ENCODE results near the gene SHMT2.

SHMT2 gene

DNA sequence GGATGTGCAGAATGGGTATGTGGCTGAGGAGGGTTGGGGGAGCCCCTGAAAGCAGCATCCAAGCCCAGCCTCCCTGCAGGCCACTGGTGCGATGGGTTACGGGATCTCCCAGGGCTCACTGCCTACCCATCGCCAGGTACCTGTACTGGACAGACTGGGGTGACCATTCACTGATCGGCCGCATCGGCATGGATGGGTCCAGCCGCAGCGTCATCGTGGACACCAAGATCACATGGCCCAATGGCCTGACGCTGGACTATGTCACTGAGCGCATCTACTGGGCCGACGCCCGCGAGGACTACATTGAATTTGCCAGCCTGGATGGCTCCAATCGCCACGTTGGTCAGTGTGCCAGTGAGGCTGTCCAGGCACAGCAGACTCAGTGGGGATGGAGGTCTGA, 31.2 kb upstream of the SHMT2 start:
- no peak for DNase-seq (ENCODE audit: low spot score)

DNA sequence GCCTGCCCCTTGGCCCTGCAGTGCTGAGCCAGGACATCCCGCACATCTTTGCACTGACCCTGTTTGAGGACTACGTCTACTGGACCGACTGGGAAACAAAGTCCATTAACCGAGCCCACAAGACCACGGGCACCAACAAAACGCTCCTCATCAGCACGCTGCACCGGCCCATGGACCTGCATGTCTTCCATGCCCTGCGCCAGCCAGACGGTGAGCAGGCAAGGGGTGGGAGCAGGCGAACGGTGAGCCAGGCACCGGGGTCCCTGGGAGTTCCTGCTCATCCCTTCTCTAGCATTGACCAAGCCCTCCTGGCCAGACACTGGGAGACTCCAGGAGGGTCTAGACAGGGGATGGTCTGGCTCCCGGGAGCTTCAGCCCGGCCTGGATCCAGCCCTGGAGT, 30.3 kb upstream of the SHMT2 start:
- no peak for DNase-seq (ENCODE audit: low spot score)

DNA sequence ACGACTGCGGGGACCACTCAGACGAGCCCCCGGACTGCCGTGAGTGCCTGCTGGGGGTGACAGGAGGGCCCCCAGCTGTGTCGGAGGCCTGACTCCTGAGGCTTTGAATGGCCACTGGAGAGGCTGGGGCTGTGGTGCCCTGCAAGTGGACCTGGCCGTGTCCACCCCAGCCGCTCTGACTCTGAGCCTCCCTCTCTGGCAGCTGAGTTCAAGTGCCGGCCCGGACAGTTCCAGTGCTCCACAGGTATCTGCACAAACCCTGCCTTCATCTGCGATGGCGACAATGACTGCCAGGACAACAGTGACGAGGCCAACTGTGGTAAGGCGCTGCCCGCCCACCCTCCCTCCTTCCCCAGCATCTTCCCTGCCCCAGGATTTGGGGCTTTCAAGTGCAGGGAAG, 29.0 kb upstream of the SHMT2 start:
- DNase-seq (ENCODE audit: low spot score) = no peak

DNA sequence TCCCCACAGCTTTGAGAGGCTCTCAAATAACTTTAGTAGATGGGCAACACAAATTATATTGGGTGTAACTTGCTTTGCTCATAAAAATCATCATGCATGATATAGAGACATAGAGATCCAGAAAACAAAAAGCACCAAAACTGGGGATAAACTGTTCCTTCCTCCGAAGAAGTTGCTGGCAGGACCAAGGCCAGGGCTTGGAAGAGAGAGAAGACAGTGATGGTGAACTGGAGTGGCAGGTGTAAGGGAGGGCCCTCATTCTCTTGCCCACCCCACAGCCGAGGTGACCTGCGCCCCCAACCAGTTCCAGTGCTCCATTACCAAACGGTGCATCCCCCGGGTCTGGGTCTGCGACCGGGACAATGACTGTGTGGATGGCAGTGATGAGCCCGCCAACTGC, 28.3 kb upstream of the SHMT2 start:
- DNase-seq (ENCODE audit: low spot score) = no peak

DNA sequence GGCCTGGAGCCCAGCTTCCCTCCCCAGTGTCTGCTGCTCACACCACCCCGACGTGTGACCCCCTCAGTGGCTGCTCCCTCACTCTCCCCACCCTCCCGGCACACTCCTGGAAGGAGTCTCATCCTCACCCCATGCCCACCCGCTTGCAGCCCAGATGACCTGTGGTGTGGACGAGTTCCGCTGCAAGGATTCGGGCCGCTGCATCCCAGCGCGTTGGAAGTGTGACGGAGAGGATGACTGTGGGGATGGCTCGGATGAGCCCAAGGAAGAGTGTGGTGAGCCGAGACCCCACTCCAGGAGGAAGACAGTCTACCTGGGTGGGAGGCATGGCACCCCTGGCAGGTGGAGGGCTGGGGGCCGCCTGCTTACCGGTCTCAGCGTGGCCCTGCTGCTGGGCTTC, 27.9 kb upstream of the SHMT2 start:
- DNase-seq (ENCODE audit: low spot score) = no peak

DNA sequence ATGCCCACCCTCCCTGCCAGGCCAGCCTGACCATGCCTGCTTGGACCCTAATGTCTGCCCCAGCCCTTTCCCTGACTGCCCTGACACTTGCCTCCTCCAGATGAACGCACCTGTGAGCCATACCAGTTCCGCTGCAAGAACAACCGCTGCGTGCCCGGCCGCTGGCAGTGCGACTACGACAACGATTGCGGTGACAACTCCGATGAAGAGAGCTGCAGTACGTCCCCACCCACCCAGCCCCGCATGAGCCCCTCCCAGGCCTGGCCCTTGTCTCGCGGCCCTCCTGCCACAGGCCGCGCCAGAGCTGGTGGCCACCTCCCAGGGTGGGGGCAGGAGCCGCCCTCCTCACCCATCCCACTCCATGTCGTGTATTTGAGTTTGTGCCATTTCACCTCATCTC, 27.2 kb upstream of the SHMT2 start:
- DNase-seq (ENCODE audit: low spot score) = no peak

DNA sequence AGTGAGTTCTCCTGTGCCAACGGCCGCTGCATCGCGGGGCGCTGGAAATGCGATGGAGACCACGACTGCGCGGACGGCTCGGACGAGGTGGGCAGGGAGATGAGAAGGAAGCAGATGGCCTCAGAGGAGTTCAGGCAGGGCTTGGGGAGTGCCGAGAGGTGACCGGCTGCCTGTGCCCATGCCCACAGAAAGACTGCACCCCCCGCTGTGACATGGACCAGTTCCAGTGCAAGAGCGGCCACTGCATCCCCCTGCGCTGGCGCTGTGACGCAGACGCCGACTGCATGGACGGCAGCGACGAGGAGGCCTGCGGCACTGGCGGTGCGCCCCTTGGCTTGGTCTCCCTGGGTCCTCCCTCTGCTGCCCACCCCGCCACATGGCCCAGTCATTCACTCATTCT, 26.3 kb upstream of the SHMT2 start:
- no peak for DNase-seq (ENCODE audit: low spot score)

DNA sequence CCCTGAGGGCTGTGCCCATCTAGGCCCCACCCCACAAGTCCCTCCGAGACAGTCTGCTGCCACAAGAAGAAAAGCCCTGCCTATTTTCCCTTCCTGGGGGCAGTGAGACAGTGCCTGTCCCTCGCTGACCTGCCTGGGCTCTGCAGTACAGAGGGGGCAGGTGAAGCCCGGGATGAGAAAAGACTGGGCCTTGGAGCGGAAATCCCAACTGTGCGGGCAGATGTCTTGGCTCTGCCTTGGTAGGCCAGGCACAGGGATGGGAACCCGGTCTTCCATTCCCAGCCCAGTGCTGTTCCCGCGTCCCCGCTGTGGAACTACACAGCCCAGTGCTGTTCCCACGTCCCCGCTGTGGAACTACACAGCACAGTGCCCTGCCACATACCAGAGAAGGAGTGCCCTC, 25.7 kb upstream of the SHMT2 start:
- DNase-seq (ENCODE audit: low spot score) = no peak

DNA sequence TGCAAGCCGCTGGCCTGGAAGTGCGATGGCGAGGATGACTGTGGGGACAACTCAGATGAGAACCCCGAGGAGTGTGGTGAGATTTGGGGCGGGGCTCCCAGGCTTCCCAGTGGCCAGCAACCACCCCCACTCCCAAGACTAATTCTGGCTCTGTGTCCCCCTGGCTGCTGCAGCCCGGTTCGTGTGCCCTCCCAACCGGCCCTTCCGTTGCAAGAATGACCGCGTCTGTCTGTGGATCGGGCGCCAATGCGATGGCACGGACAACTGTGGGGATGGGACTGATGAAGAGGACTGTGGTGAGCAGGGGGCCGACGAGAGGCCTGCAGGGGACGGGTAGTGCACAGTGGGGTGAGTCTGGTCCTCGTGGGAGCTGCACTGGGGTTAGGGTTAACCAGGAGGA, 25.1 kb upstream of the SHMT2 start:
- no peak for DNase-seq (ENCODE audit: low spot score)

DNA sequence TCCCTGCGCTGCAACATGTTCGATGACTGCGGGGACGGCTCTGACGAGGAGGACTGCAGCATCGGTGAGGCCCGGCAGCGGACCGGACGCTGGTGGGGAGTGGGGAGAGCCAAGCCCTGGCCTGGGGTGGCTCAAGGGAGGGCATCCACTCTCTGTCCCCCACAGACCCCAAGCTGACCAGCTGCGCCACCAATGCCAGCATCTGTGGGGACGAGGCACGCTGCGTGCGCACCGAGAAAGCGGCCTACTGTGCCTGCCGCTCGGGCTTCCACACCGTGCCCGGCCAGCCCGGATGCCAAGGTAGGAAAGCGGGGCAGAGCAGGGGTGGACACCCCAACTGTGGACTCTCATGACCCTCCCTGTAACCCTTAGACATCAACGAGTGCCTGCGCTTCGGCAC, 24.3 kb upstream of the SHMT2 start:
- DNase-seq (ENCODE audit: low spot score) = no peak

DNA sequence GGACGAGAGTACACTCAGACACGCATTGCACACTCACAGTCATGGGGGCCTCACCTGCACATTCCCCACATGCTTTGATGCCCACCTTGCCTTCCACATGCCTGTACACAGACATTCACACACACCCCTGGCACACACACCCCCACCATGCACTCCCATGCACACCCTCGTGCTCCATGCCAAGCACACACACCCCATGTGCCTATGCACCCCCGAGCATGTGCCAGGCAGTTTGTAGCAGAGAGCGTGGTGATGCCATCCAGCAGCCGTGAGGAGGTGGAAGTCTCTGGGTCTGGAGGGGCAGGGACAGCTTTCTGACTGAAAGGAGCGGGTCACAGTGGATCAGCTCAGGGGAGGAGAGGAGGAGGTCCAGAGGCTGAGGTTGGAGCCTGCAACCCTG, 23.6 kb upstream of the SHMT2 start:
- no peak for DNase-seq (ENCODE audit: low spot score)

DNA sequence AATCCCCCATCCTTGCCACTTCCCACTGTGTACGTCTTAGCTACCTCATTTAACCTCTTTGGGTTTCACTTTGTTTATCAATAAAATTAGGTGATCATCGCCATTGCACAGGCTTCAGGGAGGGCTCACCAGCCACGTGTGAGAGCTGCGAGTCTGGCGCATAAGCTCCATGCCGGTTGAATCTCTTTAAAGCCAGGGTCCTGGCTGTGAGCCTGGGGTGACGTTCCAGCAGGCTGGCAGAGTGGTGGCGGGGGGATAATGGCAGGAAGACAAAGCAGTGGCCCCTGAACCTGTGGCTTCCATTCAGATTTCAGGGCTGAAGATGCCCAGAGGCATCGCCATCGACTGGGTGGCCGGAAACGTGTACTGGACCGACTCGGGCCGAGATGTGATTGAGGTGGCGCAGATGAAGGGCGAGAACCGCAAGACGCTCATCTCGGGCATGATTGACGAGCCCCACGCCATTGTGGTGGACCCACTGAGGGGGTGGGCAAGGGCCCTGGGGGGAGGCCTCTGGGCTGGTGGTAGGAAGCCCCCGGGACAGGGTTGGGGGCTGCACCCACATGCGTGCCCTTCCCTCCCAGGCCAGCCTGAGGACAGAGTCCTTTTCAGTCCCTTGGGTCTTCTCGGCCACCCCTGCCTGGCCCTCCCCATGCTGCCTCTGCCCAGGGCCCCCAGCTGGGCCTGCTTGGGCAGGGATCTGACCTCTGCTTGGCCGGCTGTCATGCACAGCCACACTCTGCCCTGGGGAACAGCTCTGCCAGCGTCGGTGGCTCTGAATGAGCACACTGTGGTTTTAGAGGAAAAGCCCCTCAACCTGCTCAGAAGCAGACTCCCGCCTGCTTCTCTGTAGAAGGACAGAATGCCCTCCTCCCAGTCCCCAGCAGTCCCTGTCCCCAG, 21.5 kb upstream of the SHMT2 start:
- DNase-seq (ENCODE audit: low spot score) = no peak

DNA sequence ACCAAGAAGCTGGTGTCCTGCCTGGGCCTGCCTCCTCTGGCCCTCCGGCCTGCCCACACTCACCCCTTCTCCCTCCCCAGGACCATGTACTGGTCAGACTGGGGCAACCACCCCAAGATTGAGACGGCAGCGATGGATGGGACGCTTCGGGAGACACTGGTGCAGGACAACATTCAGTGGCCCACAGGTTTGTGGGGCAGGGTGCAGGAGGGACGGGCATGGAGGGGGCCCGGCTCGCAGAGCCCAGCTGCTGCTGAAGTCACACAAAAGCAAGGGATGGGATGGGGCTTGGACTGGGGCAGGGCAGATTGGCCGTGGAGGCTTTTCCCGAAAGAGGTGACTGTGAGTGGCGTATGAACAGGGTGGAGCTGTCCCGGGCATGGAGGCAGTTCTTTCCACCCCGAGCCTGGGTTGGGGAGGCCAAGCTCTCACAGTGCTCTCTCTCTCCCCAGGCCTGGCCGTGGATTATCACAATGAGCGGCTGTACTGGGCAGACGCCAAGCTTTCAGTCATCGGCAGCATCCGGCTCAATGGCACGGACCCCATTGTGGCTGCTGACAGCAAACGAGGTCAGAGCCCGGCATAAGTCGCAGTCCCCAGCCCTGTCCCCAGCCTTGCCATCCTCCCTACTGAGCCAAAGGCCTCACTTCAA, 20.8 kb upstream of the SHMT2 start:
- no peak for DNase-seq (ENCODE audit: low spot score)

DNA sequence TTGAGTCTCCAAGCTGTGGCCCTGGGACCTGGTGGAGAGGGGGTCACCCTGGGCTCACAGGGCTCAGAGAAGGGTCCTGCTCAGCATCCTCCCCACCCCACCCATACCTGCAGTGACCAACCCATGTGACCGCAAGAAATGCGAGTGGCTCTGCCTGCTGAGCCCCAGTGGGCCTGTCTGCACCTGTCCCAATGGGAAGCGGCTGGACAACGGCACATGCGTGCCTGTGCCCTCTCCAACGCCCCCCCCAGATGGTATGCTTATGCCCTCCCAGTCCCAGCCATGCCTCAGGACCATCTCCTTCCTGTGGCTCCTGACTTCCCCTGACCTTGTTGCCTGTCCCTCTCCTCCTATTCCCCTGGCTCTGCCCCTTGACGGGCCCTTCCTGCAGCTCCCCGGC, 19.6 kb upstream of the SHMT2 start:
- no peak for DNase-seq (ENCODE audit: low spot score)

DNA sequence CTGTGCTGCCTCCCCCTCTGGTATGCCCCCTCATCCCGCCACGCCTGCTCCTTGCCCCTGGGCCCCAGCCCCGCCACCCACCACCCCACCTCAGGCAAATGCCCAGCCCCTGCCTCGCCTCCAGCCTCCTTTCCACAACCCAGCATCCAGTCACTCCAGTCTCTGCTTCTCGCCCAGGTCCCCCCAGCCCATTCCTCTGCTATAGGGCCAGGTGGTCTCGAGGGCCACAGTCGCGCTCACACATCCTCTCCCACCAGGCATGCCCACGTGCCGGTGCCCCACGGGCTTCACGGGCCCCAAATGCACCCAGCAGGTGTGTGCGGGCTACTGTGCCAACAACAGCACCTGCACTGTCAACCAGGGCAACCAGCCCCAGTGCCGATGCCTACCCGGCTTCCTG, 19.1 kb upstream of the SHMT2 start:
- DNase-seq (ENCODE audit: low spot score) = no peak

DNA sequence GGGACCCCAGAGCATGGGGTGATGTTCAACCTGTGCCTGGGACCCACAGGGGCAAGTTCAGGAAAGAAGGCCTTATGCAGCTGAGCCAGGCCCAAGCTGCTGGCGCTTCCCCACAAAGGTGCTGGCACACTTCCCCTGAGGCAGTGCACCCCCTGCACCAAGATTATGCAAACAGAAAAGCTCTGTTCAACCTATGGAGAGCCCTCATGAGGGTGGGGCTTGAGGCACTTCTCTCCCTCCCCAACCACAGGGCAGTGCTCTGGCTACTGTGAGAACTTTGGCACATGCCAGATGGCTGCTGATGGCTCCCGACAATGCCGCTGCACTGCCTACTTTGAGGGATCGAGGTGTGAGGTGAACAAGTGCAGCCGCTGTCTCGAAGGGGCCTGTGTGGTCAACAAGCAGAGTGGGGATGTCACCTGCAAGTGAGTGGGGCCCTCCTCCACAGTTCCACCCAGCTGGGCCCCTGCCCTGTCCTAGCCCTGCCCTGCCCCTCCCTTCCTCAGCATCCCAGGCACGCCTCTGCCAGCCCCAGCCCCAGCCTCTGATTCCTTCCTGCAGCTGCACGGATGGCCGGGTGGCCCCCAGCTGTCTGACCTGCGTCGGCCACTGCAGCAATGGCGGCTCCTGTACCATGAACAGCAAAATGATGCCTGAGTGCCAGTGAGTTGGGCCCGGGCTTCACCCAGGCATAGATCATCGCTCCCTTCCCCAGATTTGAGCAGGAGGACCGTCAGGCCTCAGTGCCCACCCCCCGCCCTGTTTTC, 18.4 kb upstream of the SHMT2 start:
- no peak for DNase-seq (ENCODE audit: low spot score)

DNA sequence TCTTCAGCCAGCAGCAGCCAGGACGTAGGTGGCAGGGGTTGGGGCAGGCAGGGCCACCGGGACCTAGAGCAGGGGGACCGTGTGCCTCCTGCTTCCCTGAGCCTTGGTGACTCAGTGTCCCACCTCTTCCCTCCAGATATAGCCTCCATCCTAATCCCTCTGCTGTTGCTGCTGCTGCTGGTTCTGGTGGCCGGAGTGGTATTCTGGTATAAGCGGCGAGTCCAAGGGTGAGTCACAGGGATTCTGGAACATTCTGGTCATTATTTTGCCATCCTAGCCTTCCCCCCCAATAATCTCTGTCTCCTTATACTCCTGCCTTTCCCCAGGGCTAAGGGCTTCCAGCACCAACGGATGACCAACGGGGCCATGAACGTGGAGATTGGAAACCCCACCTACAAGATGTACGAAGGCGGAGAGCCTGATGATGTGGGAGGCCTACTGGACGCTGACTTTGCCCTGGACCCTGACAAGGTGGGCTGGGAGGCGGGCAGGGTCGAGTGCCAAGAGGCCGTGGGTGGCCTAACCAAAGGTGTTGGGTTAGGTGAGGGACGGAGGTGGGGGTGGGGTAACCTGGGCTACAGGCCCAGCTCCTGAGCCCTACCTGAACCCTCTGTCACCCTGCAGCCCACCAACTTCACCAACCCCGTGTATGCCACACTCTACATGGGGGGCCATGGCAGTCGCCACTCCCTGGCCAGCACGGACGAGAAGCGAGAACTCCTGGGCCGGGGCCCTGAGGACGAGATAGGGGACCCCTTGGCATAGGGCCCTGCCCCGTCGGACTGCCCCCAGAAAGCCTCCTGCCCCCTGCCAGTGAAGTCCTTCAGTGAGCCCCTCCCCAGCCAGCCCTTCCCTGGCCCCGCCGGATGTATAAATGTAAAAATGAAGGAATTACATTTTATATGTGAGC, 17.5 kb upstream of the SHMT2 start:
- no peak for DNase-seq (ENCODE audit: low spot score)

DNA sequence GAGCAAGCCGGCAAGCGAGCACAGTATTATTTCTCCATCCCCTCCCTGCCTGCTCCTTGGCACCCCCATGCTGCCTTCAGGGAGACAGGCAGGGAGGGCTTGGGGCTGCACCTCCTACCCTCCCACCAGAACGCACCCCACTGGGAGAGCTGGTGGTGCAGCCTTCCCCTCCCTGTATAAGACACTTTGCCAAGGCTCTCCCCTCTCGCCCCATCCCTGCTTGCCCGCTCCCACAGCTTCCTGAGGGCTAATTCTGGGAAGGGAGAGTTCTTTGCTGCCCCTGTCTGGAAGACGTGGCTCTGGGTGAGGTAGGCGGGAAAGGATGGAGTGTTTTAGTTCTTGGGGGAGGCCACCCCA, 16.8 kb upstream of the SHMT2 start:
- no peak for DNase-seq (ENCODE audit: low spot score)

DNA sequence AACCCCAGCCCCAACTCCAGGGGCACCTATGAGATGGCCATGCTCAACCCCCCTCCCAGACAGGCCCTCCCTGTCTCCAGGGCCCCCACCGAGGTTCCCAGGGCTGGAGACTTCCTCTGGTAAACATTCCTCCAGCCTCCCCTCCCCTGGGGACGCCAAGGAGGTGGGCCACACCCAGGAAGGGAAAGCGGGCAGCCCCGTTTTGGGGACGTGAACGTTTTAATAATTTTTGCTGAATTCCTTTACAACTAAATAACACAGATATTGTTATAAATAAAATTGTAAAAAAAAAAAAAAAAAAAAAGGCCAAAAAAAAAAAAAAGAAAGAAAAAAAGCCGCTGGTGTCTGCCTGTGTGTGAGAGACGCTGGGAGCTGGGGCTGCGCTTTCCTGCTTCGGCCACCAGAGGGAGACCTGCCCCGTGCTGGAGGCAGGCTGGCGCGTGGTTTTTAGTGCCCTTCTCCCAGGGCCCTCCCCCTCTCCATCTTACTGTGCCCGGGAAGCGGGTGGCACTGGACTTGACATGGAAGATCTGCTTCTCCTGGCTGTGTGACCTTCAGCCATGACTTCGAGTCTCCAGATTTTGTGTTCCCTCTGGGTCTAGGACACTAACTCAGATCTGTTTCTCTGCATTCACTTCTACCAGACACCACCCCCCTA, 16.3 kb upstream of the SHMT2 start:
- DNase-seq (ENCODE audit: low spot score) = peak; percentile 92

DNA sequence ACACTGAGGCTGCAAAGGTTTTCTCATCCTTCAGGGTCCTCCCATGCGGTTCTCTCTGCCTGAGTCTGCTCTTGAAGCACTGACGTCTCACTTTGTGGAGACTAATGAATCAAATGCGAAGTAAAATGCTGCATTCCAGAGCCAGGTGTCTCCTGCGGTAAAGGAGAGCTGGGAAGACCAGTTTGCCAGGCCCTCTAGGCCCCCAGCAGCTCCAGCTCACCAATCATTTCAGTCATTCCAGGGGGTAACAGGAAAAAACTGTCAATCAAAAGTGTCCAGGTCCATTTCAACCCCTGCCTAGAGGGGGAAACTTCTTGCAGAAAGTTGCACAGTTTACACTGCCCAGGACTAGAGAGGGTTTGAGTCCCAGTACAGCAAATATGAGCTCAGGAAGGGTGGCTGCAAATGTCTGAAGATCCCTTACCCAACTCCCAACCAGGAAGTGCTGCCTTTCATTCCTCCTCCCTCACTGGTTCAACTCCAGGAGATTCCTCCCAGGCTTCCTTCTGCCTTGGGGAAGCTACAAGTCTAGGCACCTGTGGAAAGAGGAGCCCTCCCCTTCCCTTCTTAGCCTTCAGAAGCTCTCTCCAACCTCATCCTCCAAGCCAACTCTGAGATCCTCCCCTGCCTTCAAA, 15.6 kb upstream of the SHMT2 start:
- DNase-seq (ENCODE audit: low spot score) = no peak

DNA sequence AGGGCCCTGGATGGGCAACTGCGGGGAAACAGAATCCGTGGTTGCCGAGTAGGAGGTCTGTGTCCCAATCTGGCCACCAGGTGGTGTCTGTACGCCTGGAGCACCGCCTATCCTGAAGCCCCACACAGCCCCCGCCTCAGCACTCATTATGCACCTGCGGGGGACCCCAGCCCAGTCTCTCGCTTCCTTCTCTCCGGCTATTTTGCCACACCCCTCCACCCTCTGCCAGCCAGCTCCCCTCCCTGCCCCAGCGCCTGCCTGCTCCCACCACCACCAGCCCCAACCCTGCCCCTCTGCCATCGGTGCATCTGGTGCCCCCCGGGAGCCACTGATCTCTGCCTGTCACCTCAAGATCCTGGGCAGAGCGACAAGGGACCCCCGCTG, 15.1 kb upstream of the SHMT2 start:
- peak; percentile 88 for DNase-seq (ENCODE audit: low spot score)

All from ecto neural progenitor cell (in vitro differentiated cells).